GM12872 (cell line): ENCODE measurements around the gene CLDN18.

ENCODE experiments used
- CTCF ChIP-seq: IDR thresholded peaks from 3 replicates; pipeline ENCODE4 v1.5.1; 2011; ENCODE audit warnings: low read depth, mild to moderate bottlenecking, low read length, moderate library complexity; ENCODE audit not compliant: insufficient read depth

The CLDN18 gene

GRCh38 chr3:138025553-138025952, 15.6 kb downstream of the CLDN18 start:
- no peak for TF ChIP-seq CTCF

GRCh38 chr3:138027821-138028220, 17.9 kb downstream of the CLDN18 start:
- TF ChIP-seq CTCF, result no peak

- TF ChIP-seq CTCF, result no peak
These were observed 20.8 kb downstream of the CLDN18 start for GRCh38 chr3:138030734-138031280.

- TF ChIP-seq CTCF, result no peak
These were observed 21.6 kb downstream of the CLDN18 start for GRCh38 chr3:138031536-138031935.

- no peak for TF ChIP-seq CTCF
These were observed 22.6 kb downstream of the CLDN18 start for GRCh38 chr3:138032567-138032966.

GRCh38 chr3:138033202-138033691, 23.3 kb downstream of the CLDN18 start:
- no peak for TF ChIP-seq CTCF

- TF ChIP-seq CTCF, result no peak
These were observed 25.0 kb downstream of the CLDN18 start for GRCh38 chr3:138034918-138035317.

- no peak for TF ChIP-seq CTCF
These were observed 26.6 kb downstream of the CLDN18 start for GRCh38 chr3:138036572-138036971.
